Measurements from ENCODE around the gene LNX1.

LNX1 gene

DNA sequence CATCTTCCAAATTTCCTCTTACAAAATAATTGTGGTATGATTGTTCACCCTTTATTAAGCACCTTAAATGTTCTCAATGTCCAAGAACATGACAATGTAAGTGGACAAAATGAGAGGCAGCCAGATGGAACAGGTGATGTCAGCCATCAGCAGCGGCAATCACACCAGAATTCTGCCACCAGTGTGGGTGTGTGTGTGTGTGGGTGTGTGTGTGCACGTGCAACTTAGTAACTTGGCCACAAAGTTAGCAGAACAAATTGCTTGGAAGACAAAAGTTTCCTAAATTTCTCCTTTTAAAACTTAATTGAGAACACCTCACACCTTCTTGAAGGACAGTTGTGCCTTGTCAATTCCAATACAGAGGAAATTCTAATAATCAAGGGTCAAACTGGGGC lies 18.7 kb downstream of the LNX1 start:
- no peak for DNase-seq (ENCODE audit: low spot score)

DNA sequence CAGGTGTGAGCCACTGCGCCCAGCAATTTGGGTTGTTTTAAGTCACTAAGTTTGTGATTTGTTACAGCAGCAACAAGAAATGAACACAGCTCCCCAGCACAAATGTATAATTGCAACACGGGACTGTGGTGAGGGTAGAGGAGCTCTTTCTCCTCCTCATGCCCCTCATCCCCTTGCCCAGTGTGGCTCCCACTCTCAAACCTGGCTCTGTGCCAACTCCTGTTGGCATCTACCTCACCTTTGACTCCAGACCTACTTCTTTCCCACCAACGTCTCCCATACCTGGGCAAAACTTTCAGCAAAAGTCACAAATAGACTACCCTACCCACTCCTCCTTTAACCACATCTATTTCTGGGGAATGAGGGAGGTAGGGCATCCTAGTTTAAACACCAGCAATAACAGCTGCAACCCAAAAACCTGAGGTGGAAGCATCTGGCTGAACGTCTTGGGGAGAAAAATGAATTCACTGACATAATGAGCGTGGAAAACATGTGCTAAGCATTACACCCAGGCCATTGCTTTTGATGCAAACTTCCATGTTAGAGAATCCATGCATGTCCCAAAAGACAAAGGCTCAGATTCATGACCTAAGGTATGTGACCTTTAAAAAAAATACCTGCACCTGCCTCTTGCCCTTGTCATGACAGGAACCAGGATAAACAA lies 19.2 kb downstream of the LNX1 start:
- no peak for DNase-seq (ENCODE audit: low spot score)

DNA sequence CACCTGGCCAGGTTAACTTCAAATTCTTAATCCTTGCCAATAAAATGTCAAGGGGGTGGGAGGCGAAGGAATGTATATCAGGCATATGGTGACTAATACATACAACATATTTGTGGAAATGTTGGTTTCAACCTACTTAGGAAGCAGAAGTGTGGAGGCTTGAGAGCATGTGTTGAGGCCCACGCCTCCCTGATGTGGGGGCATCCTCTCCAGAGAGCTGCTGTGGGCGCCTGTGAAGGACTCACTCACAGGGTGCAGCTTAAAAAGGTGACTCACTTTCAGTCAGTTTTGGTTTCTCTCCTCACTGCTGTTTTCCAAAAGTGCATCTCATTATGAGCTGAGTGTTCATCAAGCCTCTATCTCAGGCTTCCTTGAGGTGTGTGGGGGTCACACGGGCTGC lies 27.5 kb downstream of the LNX1 start:
- DNase-seq (ENCODE audit: low spot score): no peak

DNA sequence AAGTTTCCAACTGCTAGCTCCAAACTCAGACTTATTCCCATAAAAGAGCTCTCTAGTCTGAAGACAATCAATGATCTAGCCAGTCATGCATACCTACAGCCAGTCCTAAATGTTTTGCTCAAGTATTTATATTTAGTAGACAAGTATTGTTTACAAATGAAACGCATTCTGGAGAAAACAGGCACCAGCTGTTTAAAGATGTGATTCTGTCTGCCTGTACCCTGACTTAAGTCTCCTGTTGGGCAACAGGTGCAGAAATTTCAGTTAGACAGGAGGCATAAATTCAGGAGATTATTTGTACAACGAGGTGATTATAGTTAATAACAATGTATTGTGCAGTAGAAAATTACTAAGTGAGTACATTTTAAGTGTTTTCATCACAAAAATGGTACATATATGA lies 28.9 kb downstream of the LNX1 start:
- DNase-seq (ENCODE audit: low spot score): no peak

DNA sequence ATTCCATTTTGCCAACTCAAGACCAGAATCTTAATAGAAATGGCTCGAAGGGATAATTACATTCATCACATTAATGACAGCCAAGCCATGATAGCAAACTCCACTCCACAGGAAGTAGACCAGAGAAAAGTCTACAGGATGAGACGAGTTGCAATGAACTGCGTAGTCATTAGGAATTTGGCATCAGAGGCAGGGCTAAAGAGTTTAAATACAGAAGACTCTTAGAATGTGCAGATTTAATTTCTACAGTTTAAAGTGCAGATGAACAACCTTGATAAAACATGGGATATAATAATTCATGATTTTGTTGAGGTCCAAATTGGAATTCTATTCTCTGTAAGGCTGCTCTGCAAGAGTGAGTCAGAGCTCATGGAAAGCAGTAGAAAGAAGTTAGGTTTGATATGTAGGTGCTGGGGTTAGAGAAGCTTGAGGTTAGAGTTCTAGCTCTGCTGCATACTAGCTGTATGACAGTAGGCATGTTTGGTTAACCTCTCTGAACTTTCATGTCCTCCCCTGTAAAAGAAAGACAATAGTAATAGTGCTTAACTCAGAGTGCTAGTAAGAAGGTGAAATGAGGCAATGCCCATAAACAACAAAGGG lies 32.2 kb downstream of the LNX1 start:
- no peak for DNase-seq (ENCODE audit: low spot score)

DNA sequence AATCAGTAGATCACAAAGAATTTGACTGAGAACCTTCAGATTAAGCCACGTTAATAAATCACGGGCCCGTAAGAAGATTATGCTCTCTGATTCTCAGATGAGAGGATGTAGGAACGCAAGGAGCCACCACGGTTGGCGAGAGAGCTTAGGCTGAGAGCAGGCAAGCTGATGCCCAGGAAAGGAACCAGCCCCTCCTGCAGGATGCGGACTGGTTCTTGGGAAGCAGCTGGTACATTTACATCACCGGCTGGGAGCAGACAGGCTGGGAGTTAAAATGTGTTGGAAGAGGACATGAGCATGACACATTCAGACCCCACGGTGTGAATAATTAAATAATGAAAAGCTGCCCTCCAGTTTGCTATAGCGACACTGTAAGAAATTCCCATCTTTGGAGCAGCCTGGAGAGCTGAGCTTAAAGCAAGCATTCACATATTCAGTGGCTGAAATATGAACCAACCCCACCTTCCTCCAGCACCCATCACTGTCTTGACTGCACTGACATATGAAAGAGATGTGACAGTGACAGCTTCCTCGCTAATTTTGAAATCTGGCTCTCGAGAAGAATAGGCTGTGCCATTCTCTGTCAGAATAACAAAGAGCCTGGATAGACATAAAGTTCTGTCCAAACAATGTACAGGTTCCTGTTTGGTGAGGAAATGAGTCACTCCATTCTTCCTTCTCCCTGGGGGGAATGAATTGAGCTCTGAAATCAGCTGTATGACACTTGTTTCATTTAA lies 33.1 kb downstream of the LNX1 start:
- no peak for DNase-seq (ENCODE audit: low spot score)

DNA sequence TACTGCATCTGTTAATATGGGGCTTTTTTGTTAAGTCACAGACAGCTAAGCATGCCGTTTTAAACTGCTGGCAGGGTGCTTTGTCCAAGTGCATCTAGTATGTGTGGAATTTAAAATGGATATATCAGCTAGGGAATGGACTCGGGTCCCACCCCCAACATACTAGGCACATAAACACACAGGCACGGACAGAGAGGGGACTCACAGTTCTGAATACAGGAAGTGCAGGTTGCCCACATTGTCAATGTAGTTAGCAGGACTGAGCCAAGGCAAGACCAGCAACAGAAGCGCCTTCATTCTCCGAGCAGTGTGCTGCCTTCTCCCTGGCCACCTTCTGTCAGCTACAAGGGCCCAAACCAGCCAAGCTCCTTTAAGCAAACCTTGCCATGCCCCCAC lies 33.6 kb downstream of the LNX1 start:
- no peak for DNase-seq (ENCODE audit: low spot score)

DNA sequence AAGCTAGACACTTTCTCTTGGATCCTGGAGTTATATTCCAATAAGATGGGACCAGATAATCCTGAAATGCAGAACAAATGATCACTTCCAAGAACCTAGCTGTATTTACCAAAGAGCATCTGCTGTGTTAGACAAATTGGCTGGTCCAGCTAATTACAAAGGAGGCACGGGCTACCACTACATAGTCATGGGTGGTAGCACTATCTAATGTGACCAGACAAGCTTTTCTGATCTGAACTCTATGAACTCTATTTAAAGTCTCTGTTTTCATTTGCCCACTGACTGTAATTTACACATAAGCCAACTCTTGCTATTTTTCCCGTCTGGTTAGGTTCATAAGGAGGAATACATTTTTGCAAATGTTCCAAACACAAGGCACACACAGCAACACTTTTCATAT lies 34.6 kb downstream of the LNX1 start:
- no peak for DNase-seq (ENCODE audit: low spot score)

DNA sequence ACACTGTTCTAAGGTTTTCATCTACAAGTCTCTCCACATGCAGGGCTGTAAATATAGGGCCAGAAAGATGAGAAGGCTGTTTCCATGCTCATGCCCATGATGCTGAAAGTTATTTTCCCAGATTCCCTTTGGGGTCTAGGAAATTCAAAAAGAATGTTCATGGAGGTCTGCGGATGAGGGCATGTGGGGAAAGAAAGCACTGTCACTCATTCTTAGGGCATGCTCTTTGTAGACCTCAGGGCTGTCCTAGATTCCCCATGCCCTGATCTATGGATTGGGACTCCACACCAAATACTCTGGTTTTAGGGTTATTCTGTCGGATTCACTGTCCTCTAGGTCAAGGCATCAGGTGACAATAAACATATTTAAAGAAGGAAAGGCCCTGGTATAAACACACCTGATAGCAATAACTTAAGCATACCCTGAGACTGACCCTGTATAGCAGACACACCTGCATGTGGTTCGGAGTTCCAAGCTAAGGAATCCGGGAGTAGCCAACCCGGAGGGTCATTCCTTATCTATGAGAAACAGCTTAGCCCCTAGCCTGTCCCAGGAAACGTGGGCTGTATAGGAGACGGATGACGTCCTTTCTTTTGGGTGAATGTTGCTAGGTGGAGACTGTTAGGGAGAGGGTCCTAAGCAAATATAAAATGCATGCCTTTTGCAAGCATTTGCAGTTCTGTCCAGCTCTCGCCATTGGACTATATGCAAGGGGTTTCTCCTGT lies 37.6 kb downstream of the LNX1 start:
- DNase-seq (ENCODE audit: low spot score): no peak

DNA sequence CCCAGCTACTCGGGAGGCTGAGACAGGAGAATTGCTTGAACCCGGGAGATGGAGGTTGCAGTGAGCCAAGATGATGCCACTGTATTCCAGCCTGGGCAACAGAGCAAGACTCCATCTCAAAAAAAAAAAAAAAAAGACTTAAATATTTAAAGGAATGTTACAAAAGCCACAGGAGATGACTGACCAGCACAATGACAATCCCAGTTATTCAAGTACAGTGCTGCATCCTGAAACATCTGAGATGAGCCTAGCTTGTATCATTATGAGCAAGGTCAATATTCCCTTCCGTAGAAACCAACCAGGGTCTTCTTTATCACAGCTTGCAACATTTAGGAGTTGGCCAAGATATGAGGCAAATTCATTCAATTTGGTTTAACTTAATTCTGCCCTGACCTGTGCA lies 38.6 kb downstream of the LNX1 start:
- no peak for DNase-seq (ENCODE audit: low spot score)

DNA sequence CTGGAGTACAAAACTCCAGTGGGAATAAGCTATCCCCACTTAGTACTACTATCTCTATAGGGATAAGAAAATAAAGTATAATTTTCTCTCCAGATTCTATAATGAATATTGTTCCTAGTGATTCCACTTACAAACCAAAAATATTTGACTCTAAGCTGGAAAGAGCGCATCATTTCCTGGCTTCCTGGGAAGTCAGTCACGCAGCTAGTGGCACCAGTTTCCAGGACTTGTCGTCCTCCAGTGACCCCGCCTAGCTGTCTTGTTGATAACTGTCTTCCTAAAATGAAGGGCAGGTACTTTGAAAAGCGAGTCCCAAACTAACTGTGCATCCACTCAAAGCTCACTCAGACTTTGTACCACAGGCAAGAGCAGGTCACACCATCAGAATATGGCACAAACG lies 39.3 kb downstream of the LNX1 start:
- no peak for DNase-seq (ENCODE audit: low spot score)

DNA sequence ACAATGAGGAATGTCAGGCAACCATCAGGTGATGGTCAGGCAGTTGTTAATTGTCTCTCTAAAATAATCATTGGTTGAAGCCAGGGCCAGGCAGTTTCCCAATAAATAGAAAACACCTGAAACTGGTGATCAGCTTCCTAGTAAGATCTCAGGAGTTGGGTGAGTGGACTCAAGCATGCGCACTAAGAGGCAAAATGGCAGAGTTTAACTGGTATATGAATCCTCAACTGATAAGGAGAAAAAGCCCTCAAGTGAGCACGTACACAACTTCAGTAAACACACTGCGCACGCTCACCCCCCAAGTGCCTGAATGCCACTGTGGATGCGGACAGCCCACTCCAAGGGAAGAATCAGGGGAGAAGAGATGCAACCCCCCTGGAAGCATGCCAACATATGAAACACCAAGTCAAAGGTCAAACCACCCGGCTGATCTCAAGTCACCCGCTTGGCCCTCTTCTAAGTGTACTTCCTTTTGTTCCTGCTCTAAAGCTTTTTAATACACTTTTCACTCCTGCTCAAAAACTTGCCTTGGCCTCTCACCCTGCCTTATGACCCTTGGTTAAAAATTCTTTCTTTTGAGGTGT lies 39.9 kb downstream of the LNX1 start:
- DNase-seq (ENCODE audit: low spot score): no peak

DNA sequence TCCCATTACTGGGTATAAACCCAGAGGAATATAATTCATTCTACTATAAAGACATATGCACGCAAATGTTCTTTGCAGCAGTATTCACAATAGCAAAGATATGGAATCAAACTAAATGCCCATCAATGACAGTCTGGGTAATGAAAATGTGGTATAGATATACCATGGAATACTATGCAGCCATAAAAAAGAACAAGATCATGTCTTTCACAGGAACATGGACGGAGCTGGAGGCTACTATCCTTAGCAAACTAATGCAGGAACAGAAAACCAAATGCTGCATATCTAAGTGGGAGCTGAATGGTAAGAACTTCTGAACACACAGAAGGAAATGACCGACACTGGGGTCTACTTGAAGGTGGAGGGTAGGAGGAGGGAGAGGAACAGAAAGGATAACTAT lies 42.6 kb downstream of the LNX1 start:
- DNase-seq (ENCODE audit: low spot score): no peak

DNA sequence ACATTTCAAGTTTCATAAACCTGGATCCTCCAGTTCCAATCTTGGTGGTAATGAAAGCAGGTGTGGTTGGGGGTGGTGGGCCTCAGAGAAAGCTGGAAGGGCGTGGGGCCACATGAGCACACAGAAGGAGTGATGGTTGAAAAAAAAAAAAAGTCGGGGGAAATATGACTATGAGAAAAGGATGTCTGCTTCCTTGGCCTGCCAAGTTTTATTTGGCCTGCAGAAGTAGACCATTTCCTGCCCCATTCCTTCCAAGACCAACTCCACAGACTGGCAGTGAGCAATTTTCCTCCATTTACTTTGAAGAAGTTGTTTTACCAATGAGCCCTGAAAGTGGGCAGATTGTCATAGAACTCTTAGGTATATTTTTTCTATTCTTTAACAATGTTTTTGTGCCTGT lies 43.3 kb downstream of the LNX1 start:
- no peak for DNase-seq (ENCODE audit: low spot score)

DNA sequence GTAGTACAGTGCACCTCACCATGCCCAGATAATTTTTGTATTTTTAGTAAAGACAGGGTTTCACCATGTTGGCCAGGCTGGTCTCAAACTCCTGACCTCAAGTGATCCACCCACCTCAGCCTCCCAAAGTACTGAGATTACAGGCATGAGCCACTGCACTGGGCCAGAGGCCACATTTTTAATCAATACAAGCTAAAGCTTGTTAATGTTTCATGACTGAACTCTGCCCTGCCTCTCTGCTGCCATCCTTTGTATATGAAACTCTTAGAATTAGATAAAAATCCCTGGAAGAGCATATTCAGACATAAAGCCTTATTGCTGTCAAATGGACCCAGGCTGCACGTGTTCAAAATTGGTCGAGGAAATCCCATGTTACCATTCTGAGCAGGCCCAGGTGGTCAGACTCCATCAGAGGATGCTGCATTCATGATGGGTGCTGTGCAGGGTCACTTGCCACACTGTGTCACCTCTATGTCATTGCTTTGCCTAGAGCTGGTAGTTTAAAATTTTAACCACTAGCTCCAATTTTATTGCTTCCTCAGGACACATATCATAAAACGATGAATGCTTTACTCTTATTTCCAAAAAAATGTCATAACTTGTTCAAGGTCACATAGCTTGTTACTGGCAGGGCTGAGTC lies 45.2 kb downstream of the LNX1 start:
- DNase-seq (ENCODE audit: low spot score): no peak

DNA sequence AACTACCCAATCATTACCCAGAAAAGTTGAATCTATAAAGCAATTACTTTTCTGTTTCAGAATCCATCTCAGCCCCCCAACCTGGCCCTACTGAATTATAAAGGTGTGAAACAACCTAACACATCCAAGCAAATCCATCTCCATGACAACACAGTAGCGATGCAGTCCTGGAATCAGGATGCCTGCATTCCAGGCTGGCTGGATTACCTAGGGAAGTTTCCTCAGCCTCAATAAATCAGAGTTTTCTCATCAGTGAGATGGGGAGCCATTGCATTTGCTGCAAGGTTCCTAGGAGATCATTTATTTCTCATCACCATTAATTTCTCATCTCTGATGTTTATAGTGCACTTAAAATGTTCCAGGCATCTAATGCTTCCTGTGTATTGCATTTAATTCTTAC lies 46.0 kb downstream of the LNX1 start:
- DNase-seq (ENCODE audit: low spot score): no peak

DNA sequence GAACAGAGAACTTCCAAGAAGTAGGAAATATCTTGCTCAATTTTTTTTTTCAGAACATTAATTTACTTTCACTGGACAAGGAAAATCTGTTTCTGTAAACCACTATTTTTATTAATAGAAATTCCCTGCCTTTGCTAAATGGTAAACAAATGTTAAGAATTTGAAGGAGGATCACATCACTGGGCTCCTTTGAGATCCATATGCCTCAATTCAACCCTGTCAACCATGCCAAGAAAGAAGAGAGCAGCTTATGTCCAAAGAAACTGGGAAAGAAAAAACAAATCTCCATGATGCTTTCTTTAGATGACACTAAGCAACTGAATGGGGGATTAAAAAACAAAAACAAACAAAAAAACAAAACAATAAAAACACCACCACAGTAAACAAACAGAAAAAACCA lies 47.7 kb downstream of the LNX1 start:
- no peak for DNase-seq (ENCODE audit: low spot score)

DNA sequence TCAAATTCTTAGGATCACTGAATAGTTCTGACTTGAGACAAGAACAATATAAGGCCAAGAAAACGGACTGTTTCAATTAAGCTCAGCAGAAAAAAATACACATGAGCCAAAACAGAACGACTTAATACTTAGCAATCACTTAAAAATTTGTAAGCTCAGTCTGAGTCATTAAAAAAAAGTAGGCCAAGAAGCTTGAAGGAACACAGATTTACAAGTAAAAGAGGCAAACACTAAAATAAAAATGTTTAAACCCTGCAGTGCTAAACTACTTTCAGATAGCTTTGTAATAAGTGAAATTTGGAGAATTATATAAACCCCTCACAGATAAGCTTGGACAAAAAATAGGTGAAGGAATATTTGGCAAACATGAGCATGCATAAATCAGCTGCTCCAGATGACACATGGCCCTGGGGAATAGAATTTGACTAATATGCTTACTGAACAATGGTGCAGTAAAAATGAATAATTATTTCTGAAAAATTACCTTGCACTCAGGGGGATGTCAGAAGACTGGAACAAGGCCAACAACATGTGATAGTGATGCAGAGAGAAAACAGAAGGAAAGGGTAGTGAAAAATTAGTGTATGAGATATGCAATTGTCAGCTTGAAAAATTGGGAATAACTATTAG lies 49.6 kb downstream of the LNX1 start:
- DNase-seq (ENCODE audit: low spot score): no peak

DNA sequence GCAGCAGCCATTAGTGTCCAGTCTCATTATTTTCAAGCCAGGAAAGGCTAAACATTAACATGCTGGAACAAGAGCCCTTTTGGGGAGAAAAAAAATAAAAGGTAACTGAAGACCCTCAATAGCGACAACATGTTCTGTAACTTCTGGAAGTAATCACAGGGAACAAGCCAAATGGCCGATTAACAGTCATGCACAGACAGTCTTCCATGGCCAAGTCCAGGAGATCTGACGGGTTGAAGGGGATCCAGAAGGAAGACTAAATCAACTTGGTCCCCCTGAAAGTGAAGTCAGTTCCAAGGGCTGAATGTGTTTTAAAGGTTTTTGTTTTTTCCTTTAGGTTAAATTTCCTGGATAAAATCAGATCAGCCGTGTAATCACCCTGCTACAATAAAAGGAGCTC lies 52.5 kb downstream of the LNX1 start:
- no peak for DNase-seq (ENCODE audit: low spot score)

DNA sequence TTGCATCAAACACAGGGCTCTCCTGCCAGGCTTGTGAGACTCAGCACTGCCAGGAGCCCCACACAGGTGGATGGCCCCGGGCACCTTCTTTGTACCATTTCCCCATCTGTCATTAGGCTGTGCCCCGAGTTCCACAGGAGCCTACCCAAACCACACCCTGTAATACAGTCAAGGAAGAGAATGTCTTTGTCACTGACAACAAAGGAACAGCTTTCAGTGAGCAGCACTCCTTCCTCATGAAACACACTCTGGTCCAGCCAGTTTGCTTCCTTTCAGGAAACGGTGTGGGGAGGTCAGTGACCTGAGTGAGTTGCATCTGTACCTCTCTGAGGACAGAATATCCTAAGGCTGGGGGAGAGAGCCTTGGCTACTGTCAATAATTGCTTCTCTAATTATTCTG lies 53.7 kb downstream of the LNX1 start:
- no peak for DNase-seq (ENCODE audit: low spot score)

DNA sequence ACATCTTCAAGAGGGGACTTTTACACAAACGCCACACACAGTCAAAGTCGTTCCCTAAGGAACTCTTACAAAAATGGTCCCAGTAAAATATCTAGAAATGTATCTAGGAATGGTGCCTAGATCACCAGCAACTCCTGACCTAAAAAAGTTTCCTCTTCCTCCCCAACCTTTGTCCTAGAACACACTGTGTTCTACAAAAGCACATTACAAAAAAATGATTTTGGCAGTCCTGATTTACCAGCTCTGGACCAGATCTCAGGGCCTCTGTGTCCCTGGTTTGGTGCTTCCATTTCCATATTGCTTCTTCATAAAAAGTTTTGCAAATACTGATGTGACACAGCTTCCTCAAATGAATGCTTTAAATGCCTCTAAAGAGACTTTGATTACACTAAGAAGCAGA lies 55.0 kb downstream of the LNX1 start:
- DNase-seq (ENCODE audit: low spot score): no peak

DNA sequence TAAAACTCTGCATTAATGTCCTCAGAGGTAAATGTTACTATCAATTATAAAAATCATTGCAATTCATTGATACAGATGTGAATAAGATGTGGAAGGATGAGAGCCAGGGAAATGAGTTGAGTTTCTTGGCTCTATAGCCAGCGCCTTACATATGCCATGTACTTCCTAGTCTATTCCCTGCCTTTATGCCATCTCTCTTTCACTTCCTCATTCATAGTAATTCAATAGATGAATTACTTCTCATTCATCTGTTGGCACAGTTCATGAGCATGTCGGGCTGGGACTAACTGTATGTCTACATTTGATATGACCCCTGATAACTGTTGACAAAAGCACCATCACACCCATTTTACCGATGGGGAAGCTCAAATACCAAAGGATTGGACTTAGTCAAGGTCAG lies 55.7 kb downstream of the LNX1 start:
- no peak for DNase-seq (ENCODE audit: low spot score)

Data from ecto neural progenitor cell (in vitro differentiated cells).